Measurements from ENCODE around the gene GATA5. TPM values are rescaled to one million over a fixed set of nuclear protein-coding genes. Genes with fewer than 3 reads are reported as not detected.
"Not testable (repeated sequence)": the region's sequence is repeated elsewhere in the genome, so short reads cannot be mapped to it uniquely, and the experiment has no call there.

GATA5 gene
- polyA plus RNA-seq, 4 donors = 2.1 to 7.7 (median 6.3) TPM

GRCh38 chr20:62437927-62438326 lies 37.9 kb downstream of the GATA5 start:
- no peak for DNase-seq (ENCODE audit: low read depth in 4 of 4, low spot score in 3 of 4)

DNA sequence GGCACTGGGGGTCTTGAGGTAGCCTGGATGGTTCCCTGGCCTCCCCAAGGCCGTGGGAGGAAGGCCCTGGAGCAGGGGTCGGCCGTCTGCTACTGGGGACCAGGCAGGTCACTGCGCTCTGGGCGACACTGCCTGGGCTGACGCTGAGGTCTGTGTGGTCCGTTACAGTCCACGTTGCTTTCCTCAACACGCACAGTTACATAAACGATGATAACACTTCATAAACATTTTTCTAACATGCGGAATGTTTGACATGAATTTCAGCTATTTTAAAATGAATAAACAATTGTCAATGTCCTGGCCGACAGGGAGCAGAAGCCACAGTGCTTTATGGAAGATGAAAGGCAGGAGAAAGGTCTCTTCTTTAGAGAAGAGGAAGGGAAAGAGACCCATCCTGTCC lies 38.3 kb downstream of the GATA5 start:
- no peak for DNase-seq (ENCODE audit: low read depth in 4 of 4, low spot score in 3 of 4)

- DNase-seq (ENCODE audit: low read depth in 4 of 4, low spot score in 3 of 4) = no peak
Observed at GRCh38 chr20:62436692-62437091, 39.1 kb downstream of the GATA5 start.

DNA sequence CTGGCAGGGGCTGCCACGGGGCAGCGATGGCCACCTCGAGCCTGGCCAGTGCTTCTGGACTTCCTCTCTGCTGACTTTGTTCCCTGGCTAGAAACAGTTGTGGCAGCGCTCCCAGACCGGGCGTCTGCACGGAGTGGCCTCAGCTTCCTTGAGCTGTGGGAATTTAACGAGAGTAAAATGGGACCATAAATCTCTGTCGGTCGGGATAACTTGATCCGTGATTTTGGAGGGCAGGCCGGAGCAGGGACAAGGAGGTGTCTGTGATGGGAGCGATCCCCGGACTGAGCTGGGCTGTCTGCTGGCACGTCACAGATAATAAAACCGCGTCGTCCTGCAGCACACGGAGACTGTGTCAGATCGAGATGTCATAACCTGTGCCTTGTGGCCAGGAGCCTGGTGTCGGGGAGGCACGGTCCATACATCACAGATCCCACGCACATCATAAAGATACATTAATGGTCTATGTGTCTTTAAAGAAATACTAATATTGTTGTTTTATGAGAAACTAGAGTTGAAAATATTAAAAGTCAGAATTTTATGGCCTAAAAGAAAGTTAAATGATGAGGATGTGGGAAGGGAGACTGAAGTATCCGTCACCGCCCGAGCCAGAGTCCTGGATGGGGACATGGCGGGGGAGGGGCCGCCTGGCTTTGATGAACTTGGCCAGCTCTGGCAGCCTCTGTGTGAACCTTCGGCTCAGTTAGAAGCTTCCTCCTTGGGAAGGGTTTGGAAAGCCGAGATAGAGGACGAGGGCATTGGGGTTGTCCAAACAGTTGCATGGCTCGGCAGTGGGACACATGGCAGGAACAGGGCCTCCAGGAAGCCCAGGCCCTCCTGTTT lies 41.9 kb downstream of the GATA5 start:
- DNase-seq (ENCODE audit: low read depth in 4 of 4, low spot score in 3 of 4) = no peak

- DNase-seq (ENCODE audit: low read depth in 4 of 4, low spot score in 3 of 4) = no peak
Observed at GRCh38 chr20:62430866-62431447, 44.8 kb downstream of the GATA5 start.

DNA sequence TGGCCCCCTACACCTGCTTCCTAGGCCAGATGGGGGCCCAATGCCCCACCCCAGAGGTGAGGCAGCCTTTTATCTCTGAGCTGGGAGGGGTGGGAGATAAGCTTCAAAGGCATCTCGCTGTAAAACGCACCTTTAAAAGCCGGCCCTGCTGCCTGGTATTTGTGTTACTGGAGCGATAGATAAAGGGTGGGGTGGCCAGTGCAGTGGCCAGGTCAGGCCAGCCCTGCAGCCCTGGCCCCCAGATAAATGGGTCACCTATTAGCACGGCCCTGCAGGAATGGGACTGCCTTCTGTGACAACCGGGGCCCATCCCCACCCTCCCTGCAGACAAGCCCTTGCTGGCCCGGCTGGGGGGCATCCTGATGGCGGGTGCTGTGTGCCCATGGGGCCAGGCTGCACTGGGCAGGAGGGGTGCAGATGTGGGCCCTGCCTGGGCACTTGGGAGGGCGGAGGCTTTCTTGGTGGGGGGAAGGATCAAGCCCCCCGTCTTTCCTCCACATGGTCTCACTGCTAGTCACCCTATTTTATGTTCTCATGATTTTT lies 45.4 kb downstream of the GATA5 start:
- no peak for DNase-seq (ENCODE audit: low read depth in 4 of 4, low spot score in 3 of 4)

GRCh38 chr20:62429455-62430310 lies 46.1 kb downstream of the GATA5 start:
- DNase-seq (ENCODE audit: low read depth in 4 of 4, low spot score in 3 of 4) = no peak

GRCh38 chr20:62428396-62429295 lies 47.1 kb downstream of the GATA5 start:
- no peak for DNase-seq (ENCODE audit: low read depth in 4 of 4, low spot score in 3 of 4)

GRCh38 chr20:62428002-62428372 lies 47.8 kb downstream of the GATA5 start:
- DNase-seq (ENCODE audit: low read depth in 4 of 4, low spot score in 3 of 4) = no peak

- peak in 3 of 4 donors; percentile 67 to 77 (median 68) for DNase-seq (ENCODE audit: low read depth in 4 of 4, low spot score in 3 of 4)
Observed at GRCh38 chr20:62427172-62428001, 48.4 kb downstream of the GATA5 start, which contains the start of gene RBBP8NL. Gene RBBP8NL, minus strand, starts transcription at chr20:62427539. Its CDS starts 7,892 bp downstream, at chr20:62419647.

DNA sequence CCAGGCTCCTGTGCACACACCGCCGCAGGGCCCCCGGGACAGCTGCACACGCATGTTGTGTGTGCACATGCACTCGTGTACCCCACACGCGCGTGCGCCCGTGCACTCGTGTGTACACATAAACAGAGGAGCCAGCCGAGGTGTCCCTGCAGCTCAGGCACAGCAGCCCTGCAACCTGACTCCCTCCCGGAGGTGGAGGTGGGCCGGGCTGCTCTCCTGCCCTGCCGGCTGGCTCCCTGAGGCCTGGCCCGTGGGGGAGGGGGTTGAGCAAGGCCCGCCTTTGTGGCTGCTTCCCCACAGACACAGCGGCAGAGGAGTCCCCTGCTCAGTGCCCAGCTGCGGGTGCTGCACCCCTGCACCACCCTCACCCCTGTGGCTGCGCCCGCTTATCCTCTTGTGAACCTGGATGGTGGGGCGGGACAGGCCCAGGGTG lies 49.1 kb downstream of the GATA5 start:
- no peak for DNase-seq (ENCODE audit: low read depth in 4 of 4, low spot score in 3 of 4)

DNA sequence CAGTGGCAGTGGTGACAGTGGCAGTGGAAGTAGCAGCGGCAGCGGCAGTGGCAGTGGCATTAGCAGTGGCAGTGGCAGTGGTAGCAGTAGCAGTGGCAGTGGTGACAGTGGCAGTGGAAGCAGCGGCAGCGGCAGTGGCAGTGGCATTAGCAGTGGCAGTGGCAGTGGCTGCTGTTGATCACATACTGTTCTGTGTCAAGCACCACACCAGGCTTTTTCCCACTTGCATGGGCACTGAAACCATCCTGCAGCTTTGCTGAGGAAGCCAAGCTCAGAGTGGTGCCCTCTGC lies 49.8 kb downstream of the GATA5 start:
- not testable (repeated sequence) for DNase-seq (ENCODE audit: low read depth in 4 of 4, low spot score in 3 of 4)

DNA sequence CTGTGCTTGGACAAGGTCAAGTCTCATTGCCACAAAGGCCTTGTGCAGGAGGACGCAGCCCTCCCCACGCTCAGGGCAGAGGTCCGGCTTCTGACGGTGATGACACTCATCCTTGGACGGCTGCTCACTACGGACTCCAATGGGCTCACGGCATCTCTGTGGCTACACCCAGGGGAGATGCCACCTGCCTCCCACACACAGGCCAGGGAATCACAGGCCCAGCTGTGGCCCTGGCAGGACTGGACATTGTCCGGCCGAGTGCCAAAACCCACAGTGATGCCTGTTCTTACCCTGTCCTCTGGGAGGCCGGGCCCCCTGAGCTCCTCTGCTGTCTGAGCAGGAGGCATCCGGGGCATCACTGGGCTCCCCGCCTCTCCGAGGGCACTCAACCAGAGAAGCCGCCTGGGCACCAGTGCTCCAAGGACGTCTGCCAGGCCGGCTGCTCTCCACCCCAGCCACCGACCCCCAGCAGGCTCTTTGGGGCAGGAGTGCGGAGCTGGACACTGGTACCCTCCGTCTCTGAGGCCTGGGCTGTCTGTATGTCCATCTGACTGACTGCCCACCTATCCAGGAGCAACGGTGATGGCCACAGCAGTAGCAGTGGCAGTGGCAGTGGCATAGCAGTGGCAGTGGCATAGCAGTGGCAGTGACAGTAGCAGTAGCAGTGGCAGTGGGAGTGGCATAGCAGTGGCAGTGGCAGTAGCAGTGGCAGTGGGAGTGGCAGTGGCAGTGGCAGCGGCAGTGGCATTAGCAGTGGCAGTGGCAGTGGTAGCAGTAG lies 50.3 kb downstream of the GATA5 start:
- DNase-seq (ENCODE audit: low read depth in 4 of 4, low spot score in 3 of 4) = no peak

DNA sequence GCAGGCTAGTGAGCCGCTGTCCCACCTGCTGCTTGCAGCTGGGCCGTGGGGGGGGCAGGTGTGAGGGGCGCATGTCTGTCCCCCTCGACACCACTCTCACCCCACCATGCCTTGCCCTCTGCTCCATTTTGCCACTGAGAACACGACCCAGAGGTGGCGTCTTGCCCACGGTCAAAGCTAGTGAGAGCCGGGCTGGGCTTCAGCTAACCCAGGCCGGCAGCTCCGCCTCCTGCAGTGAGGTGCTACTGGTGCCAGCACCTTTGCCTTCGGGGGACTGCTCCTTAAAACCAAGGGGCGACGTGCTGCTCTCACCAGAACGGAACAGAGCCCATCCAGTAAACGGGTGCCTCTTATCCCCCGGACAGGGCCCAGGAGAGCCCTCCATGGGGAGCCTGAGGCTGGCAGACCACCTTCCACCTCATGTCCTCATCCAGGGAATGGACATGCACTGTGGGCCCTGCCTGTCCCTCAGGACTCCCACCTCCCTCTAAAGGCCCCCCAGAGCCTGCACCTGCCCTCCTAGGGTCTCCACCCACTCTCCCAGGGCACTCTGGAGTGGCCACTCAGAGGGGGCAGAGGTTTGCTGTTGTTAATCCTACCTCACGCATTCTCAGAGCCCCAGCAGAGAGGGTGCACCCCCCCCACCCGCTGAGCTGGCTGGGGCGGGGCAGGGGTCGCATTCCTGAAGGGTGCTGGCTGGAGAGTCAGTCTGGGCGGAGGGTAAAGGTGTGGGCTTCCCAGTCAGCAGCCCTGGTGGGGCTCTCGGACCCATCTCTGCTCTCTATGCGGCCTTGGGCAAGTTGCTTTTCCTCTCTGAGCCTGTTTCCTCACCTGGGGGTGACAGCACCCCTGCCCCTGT lies 51.3 kb downstream of the GATA5 start:
- DNase-seq (ENCODE audit: low read depth in 4 of 4, low spot score in 3 of 4) = no peak

GRCh38 chr20:62423326-62423706 lies 52.5 kb downstream of the GATA5 start:
- DNase-seq (ENCODE audit: low read depth in 4 of 4, low spot score in 3 of 4) = no peak

DNA sequence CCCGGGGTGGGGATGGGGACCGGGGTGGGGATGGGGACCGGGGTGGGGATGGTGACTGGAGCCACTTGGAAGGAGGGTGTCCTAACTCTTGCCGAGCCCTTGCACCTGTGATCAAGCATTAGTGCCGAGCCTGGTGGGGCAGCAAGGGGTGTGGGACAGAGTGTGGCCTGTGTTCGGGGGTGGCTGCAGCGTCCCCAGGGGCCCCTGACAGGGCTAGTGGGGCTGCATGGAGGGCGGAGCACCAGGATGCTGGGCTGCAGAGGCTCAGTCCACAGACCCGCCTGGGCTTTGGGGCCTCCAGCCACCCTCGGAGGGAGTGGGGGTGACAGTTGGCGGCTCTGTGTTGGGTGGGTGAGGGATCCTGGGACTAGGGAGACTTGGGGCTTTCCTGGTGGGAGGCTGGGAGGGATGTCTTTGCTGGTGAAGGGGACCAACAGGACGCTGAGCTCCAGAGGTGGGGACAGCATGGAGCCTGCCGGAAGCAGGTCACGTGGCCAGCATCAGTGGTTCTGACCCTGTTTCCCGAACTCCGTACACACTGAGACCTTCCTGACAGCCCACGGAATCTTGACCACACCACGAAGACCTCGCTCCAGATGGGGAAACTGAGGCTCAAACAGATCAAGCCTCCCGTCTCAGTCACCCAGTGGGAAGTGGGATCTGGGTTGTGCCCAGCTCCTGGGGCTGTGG lies 53.0 kb downstream of the GATA5 start:
- DNase-seq (ENCODE audit: low read depth in 4 of 4, low spot score in 3 of 4) = no peak

DNA sequence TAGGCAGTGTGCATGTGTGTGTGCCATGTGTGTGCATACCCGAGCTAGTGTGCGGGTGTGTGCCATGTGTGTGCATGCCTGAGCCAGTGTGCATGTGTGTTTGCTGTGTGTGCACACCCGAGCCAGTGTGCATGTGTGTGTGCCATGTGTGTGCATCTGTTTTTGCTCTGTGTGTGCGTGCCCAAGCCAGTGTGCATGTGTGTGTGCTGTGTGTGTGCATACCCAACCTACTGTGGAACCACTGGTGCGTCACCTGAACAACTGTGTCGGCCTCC lies 54.1 kb downstream of the GATA5 start:
- no peak for DNase-seq (ENCODE audit: low read depth in 4 of 4, low spot score in 3 of 4)

Data from left renal pelvis (tissue), 4 donors.